Measurements from ENCODE around the gene APOBEC2. TPM values are rescaled to one million over a fixed set of nuclear protein-coding genes. Genes with fewer than 3 reads are reported as not detected.

Gene APOBEC2
- polyA plus RNA-seq, 3 donors, result 0.34 to 0.99 (median 0.71) TPM

DNA sequence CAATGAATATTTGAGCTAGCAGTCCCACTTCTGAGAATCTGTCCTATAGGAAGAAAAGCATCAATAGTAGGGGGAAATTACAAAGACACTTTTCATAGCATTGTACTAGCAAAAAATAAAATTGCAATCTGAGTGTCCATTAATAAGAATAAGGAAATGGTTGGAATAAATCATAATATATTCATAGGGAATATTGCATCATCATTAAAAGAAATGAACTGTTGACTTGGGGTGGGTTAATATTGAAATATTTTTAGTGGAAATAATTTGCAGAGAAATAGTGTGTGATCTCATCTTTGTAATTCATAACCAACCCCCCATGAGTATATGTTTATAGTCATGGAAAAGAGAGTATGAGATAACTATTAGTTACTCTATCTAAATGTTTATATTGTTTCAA lies 32.2 kb downstream of the APOBEC2 start:
- DNase-seq, result no peak

DNA sequence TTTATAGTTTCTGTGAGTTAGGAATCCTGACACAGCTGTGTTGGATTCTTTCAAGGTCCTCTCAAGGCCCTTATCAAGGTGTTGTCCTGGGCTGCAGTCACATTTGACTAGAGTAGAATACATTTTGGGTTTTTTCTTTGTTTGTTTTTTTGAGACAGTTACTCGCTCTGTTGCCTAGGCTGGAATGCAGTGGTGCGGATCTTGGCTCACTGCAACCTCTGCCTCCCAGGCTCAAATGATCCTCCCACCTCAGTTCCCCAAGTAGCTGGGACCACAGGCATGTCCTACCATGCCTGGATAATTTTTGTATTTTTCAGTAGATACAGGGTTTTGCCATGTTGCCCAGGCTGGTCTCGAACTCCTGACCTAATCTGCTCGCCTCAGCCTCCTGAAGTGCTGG lies 35.4 kb downstream of the APOBEC2 start:
- DNase-seq, result no peak

DNA sequence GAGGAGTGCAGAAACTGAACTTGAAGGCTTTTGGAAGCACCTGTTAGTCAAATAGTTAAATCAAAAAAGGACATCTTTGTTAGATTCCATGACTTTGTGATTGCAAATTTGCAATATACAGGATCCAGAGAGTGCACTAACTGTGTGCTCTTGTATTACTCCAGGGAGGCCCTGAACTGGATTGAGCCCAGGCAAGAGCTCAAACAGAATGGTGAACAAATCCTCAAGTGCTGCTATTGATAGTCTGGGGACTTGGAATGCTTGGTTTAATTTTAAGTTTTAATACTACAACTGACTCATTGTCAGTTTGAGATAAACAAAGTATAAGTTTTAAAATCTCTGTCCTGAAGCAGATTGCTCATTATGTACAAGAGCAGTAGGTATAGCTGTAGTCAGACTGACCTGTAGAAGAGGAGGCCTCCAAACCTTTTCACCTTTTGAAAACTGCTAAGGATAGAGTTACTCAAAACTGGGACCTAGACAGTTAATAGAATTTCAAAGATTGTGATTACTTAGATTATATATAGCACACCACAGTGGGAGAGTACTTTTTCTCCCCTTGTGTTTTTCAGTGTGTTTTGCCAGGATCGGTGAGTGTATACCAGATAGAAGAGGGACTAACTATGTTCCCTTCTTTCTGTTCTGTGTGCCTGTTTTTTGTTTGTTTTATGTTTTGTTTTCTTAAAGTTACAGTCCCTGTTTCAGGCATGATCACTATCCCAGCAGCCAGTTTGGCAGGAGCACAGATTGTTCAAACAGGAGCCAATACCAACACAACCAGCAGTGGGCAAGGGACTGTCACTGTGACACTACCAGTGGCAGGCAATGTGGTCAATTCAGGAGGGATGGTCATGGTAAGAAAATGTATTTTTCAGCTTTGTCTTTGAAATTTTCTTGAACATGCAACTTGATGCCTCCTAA lies 38.1 kb downstream of the APOBEC2 start:
- no peak for DNase-seq

DNA sequence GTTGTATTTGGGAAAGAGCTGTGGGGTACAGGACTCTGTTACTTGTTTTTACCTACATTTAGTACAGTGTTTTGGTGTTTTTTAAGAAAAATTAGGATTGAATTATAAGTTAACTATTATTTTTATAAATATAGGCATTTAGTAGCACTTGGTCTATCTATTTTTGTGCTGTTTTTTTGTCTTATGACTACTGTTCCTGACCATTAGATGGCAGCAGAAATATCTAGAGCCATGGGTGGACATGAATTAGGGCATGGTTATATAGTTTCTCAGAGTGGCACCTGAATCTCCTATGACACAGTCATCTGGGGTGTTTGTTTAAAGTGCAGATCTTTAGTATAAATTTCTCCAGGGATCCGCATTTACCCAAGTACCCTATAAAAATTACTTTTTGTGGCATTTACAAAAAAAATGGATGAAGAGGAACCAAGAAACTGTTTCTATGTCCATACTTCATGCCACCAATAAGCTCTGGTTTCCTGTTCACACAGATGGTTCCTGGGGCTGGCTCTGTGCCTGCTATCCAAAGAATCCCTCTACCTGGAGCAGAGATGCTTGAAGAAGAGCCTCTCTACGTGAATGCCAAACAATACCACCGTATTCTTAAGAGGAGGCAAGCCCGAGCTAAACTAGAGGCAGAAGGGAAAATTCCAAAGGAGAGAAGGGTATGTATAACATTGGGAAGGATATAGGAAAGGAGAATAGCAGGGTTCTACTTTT lies 39.6 kb downstream of the APOBEC2 start:
- DNase-seq, result no peak

DNA sequence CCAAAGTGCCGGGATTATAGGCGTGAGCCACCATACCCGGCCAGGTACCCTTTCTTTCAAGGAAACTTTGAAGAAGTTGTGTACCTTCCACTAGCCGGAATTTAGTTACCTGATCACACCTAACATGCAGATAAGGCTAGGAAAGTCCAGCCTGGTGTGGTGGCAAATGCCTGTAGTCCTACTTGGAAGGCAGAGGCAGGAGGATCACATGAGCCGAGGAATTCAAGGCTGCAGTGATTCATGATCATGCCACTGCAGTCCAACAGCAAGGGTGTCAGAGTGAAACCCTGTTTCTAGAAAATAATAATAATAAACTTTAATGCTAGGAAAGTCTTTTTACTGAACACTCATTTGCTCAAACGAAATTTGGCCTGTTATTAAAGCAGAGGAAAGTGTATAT lies 40.7 kb downstream of the APOBEC2 start:
- no peak for DNase-seq

DNA sequence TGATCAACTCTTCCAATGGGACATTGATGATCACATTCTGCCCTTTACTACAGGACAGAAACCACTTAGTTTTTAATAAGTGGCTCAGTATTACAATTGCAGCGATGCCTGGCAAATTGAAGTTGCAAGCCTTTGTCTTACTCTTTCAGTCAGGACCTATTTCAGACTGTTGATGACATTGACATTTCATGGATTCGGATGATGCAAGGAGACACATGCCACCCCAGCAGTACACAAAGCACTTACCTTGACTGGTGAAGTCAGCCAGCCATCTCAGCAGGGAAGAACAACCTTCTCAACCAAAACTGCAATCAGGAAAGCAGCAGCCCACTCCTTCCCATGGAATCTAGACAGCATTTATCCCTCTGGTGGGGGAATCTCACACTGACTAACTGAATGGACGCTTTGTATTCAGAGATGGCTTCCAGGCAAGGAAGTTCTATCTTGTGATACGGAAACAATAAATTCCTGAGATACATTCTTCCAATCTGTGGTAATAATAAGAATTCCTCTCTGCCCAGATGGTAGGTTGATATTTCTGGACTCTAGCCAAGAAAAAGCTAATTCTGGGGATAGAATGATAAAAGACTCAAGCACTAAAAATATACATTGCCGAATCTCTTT lies 44.6 kb downstream of the APOBEC2 start:
- DNase-seq, result no peak

DNA sequence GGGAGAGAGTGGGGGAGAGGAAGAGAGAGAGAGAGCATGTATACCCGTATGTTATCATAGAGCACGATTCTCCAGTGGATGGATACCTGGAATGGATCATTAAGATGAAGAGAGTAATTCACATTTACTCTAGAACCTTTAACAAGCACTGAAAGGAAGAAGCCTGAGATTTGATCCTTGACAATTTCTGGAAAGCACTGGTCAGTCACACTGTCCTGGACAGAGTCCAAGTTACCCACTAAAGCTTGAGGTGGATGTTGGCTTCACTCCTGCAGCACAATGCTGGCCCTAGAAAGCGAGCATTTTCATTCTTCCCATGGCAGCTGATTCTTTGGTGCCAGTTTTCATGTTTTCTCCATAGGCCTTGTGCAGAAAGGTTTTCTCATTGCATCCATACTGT lies 45.4 kb downstream of the APOBEC2 start:
- no peak for DNase-seq

DNA sequence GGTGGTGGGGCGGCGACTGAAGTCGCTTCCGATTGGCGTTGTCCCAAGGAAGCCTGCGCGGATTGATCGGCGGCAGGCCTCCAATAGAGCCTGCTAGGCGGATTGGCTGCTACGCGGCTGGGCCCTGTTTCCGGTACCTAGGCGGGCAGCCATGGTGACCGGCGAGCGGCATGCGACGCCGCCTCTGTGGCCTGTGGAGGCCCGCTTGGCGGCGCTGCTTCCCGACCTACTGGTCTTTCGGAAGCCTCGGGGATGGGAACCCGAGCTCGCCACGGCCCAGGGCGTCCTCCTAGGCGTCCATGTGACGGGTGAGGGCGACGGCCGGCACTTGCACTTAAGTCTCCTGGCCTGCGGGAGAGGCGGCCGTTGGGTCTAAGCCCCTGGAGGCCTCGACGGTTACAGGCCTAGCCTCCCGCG lies 47.9 kb downstream of the APOBEC2 start:
- no peak for DNase-seq

DNA sequence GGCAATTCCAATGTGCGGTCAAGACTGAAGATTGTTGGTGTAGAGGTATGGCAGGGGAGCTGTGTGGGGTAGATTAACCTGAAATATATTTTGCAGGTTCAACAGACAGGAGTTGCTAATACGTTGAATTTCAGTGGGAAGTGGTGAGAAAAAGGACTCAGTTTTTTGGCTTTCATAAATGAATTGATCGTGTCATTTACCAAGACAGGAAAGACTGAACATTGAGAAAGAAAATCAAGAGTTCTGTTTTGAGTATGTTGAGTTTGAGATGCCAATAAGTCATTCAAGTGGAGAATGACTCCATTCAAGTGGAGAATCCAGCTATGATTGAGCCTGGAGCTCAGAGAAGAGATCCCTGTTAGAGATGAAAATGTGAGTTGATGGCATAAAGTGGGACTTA lies 50.8 kb downstream of the APOBEC2 start:
- DNase-seq, result no peak

DNA sequence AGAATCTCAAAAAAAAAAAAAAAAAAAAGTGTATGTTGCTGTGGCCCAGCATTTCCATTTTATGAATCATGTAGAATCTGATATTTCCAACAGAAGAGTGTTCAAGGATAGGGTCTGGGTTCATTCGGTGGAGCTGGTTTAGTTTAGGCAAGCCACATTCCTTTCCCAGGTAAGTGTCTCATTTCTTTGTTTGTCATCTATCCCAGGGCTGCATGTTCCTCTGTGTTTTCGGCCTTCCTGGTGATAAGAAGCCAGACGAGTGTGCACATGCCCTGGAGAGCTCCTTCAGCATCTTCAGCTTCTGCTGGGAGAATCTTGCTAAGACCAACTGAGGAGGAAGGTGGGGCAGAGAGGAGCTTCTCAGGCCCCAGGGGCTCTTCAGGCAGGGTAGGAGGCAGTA lies 58.0 kb downstream of the APOBEC2 start:
- DNase-seq, result no peak

Other genes with a start within 250 kb of the APOBEC2 start
- gene UNC5CL, start 14.0 kb upstream of the APOBEC2 start, polyA plus RNA-seq (ENCODE audit: insufficient read length in 3 of 3), result 10 to 100 TPM in 1 of 3 donors, 1 to 10 TPM in 2; 5.1 to 10.7 (median 9.4) TPM
- gene TSPO2, start 10.7 kb upstream of the APOBEC2 start, polyA plus RNA-seq (ENCODE audit: insufficient read length in 3 of 3), result 1 to 10 TPM in 1 of 3 donors, under 1 TPM in 2; 0.33 to 1.2 (median 0.60) TPM
- 10 to 100 TPM; 55.4 to 67.2 (median 62.2) TPM for gene OARD1, start 19.2 kb downstream of the APOBEC2 start, polyA plus RNA-seq (ENCODE audit: insufficient read length in 3 of 3)
- 10 to 100 TPM; 45.9 to 52.3 (median 48.1) TPM for gene NFYA, start 19.8 kb downstream of the APOBEC2 start, polyA plus RNA-seq (ENCODE audit: insufficient read length in 3 of 3)
- under 1 TPM; 0.53 to 0.88 (median 0.85) TPM for gene TREML1, start 101.1 kb downstream of the APOBEC2 start, polyA plus RNA-seq (ENCODE audit: insufficient read length in 3 of 3)
- gene TREM2, start 109.9 kb downstream of the APOBEC2 start, polyA plus RNA-seq (ENCODE audit: insufficient read length in 3 of 3), result under 1 TPM; 0.47 to 0.90 (median 0.83) TPM
- gene TREML2, start 147.9 kb downstream of the APOBEC2 start, polyA plus RNA-seq (ENCODE audit: insufficient read length in 3 of 3), result under 1 TPM; 0.09 to 0.16 (median 0.11) TPM
- gene TREML4, start 175.1 kb downstream of the APOBEC2 start, polyA plus RNA-seq (ENCODE audit: insufficient read length in 3 of 3), result under 1 TPM in 1 of 3 donors, not detected in 2; 0.03 TPM
- under 1 TPM in 1 of 3 donors, not detected in 2; 0.09 TPM for gene TREM1, start 233.5 kb downstream of the APOBEC2 start, polyA plus RNA-seq (ENCODE audit: insufficient read length in 3 of 3)

Data from renal pelvis (tissue), 4 donors.